ENCODE results near the gene CLDN24.

Gene CLDN24

DNA sequence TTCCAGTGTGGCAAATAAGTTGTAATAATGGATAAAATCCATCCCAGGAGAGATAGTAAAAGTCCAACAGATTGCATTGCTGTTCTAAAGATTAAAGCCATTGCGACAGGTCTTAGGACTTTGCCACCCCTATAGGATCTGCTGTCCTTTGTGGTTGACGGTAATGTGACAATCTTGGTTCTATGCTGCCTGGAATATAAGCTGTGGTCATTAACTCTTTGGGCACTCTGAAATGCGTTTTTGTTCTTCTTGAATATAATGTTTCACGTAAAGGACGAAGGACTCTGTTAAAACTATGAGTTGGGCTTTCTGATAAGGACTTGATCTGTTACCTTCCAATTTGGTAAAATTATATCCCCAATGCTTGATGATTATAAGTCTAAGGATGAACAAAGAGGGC, at the start of gene CLDN24:
Gene CLDN24 (minus strand): TSS at position 101 of the 400 bp plus-strand sequence. CDS start 0 bp downstream, at position 101.
- H3K4me1 ChIP-seq (ENCODE audit: control insufficient read depth, insufficient read depth, low read length, unreplicated experiment), result no peaks in the 10 kb centered on the region
- H2AFZ ChIP-seq (ENCODE audit: low read length, unreplicated experiment), result no peak within 1 kb of the TSS
- no peak within 1 kb of the TSS for H3K4me3 ChIP-seq (ENCODE audit: low read depth, low read length)
- no peaks in the 10 kb centered on the region for H3K36me3 ChIP-seq (ENCODE audit: insufficient read depth, low read length)
- H3K27ac ChIP-seq (ENCODE audit: low read depth, low read length), result no peak within 1 kb of the TSS
- no peaks in the 10 kb centered on the region for H3K79me2 ChIP-seq (ENCODE audit: control insufficient read depth, insufficient read depth, low read length, unreplicated experiment)
- no peaks in the 10 kb centered on the region for H3K27me3 ChIP-seq (ENCODE audit: insufficient read depth, low read length)

DNA sequence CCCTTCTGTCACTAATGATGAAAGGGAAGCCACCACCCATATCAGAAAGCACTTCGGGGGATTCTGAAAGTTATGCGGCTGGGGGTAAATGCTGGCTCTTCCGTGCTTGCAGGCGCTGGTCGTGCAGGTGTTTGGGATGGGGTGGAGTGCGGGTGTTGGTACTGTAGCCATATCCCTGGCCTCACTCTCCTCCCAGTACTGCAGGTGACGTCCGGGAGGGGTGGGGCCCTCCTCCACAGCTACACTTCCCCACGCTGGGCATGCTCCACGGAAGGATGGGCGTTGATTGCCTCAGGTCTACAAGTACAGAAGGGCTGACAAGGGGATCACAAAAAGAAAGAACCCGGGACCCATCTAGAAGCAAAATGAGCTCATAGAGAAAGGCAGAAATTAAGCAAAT, 48.6 kb upstream of the CLDN24 start:
- H3K36me3 ChIP-seq (ENCODE audit: insufficient read depth, low read length), result no peaks in the 10 kb centered on the region
- H3K4me1 ChIP-seq (ENCODE audit: control insufficient read depth, insufficient read depth, low read length, unreplicated experiment), result no peaks in the 10 kb centered on the region
- no peak overlapping the region for H3K27ac ChIP-seq (ENCODE audit: low read depth, low read length)
- H3K79me2 ChIP-seq (ENCODE audit: control insufficient read depth, insufficient read depth, low read length, unreplicated experiment), result no peaks in the 10 kb centered on the region
- H2AFZ ChIP-seq (ENCODE audit: low read length, unreplicated experiment), result no peak overlapping the region
- H3K4me3 ChIP-seq (ENCODE audit: low read depth, low read length), result no peak overlapping the region
- no peaks in the 10 kb centered on the region for H3K27me3 ChIP-seq (ENCODE audit: insufficient read depth, low read length)

DNA sequence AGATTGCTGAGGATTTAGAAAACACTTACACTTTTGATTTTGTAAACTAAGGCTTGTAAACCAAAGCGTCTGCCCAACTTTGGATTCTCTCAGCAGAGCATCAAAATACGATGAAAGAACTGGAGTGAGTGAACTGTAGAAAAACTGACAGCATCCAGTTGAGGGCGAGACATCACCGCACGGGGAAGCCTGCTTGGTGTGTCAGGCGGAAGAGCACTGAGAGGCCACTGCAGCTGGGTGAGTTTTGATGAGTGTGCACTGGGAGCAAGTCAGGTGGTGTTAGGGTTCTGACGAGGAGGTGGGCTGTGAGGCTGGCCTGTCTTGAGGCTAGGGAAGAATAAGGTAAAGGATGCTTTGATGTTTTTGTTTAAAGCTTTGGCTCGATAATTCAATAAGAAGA, 46.8 kb upstream of the CLDN24 start:
- Histone ChIP-seq H3K36me3 (ENCODE audit: insufficient read depth, low read length) (no peaks in the 10 kb centered on the region), H3K4me1 (ENCODE audit: control insufficient read depth, insufficient read depth, low read length, unreplicated experiment) (no peaks in the 10 kb centered on the region), H2AFZ (ENCODE audit: low read length, unreplicated experiment) (no peak overlapping the region), H3K79me2 (ENCODE audit: control insufficient read depth, insufficient read depth, low read length, unreplicated experiment) (no peaks in the 10 kb centered on the region), H3K4me3 (ENCODE audit: low read depth, low read length) (no peak overlapping the region), H3K27me3 (ENCODE audit: insufficient read depth, low read length) (no peaks in the 10 kb centered on the region), H3K27ac (ENCODE audit: low read depth, low read length) (no peak overlapping the region)

DNA sequence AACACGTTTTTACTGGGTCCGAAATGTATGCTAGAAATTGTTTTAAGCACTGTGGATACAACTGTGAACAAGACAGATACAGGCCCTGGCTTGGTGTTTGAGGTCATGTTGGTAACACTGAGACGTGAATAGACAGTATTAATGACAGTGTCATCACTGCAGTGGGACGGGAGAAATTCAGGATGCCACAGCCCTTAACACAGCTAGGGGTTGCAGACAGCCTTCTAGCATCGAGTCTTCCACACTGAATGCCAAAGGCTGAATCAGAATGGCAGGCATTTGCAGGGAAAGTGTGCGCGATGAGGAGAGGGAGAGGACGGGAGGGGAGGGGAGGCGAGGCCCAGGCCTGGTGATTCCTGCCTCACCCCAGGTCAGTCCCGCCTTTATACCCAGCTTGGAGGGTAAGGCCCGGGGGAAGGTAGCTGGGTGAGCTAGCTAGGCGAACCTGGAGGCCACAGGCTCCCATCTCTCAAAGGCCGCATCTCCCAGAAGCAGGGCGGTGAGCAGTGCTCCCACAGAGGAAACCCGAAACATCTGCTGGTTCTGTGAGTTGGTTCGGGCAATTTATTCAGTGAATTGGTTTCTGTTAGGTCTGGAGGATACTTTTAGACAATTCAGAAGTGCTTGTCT, 44.1 kb upstream of the CLDN24 start:
- Histone ChIP-seq H3K79me2 (ENCODE audit: control insufficient read depth, insufficient read depth, low read length, unreplicated experiment) (no peaks in the 10 kb centered on the region), H3K36me3 (ENCODE audit: insufficient read depth, low read length) (no peaks in the 10 kb centered on the region), H3K27ac (ENCODE audit: low read depth, low read length) (no peak overlapping the region), H3K4me1 (ENCODE audit: control insufficient read depth, insufficient read depth, low read length, unreplicated experiment) (peaks cover 3% of the 10 kb centered on the region), H3K27me3 (ENCODE audit: insufficient read depth, low read length) (no peaks in the 10 kb centered on the region), H3K4me3 (ENCODE audit: low read depth, low read length) (no peak overlapping the region), H2AFZ (ENCODE audit: low read length, unreplicated experiment) (no peak overlapping the region)

DNA sequence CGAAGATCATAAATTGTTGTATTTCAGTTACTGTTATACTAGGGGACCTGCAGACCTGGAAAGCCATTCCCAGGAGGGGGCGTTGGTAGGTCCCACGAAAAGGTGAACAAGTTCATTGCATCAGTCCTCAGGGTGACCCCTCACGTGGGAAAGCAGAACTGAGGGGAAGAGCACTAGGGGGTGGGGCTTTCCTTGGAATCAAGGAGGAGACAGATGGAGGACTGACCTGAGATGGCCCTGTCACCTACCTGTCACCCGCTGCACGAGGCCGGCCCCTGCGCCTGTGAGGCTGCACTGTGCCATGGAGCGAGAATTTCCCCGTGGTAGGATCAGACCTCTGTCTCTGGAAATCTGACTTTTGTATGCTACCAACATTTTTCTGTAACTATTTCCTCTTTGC, 41.8 kb upstream of the CLDN24 start:
- no peaks in the 10 kb centered on the region for H3K27me3 ChIP-seq (ENCODE audit: insufficient read depth, low read length)
- no peak overlapping the region for H3K27ac ChIP-seq (ENCODE audit: low read depth, low read length)
- peaks cover 15% of the 10 kb centered on the region for H3K4me1 ChIP-seq (ENCODE audit: control insufficient read depth, insufficient read depth, low read length, unreplicated experiment)
- H3K4me3 ChIP-seq (ENCODE audit: low read depth, low read length), result no peak overlapping the region
- no peaks in the 10 kb centered on the region for H3K36me3 ChIP-seq (ENCODE audit: insufficient read depth, low read length)
- no peak overlapping the region for H2AFZ ChIP-seq (ENCODE audit: low read length, unreplicated experiment)
- H3K79me2 ChIP-seq (ENCODE audit: control insufficient read depth, insufficient read depth, low read length, unreplicated experiment), result no peaks in the 10 kb centered on the region

DNA sequence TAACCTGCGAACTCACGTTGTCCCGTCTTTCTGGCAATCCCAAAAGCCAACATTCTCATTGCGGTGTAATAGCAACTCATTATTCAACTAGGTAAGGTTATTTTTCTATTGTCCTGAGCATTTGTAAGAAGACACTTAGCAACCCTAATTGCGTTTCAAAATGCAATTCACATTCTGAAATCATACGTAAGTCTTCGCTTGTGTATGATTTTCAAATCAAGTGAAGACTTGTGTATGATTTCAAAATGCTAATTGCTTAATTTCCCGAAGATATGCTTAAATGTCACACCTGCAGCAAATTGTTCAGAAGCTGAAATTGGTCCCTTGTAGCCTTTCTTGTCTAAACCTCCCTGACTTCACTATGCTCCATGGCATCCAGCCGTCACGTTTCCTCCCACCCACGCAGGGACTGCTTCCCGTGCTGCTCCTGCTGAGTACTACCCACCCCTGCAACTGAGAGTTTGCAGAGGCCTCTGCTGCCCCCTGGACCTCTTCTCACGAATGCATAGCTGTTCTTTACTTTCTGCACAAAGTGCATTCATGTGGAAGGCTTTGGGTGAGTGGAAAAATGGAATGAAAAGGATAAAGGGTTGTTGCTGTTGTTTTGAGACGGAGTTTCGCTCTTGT, 40.8 kb upstream of the CLDN24 start:
- peaks cover 15% of the 10 kb centered on the region for H3K4me1 ChIP-seq (ENCODE audit: control insufficient read depth, insufficient read depth, low read length, unreplicated experiment)
- H3K36me3 ChIP-seq (ENCODE audit: insufficient read depth, low read length), result no peaks in the 10 kb centered on the region
- H3K79me2 ChIP-seq (ENCODE audit: control insufficient read depth, insufficient read depth, low read length, unreplicated experiment), result no peaks in the 10 kb centered on the region
- no peak overlapping the region for H3K4me3 ChIP-seq (ENCODE audit: low read depth, low read length)
- H3K27me3 ChIP-seq (ENCODE audit: insufficient read depth, low read length), result no peaks in the 10 kb centered on the region
- H2AFZ ChIP-seq (ENCODE audit: low read length, unreplicated experiment), result no peak overlapping the region
- no peak overlapping the region for H3K27ac ChIP-seq (ENCODE audit: low read depth, low read length)

DNA sequence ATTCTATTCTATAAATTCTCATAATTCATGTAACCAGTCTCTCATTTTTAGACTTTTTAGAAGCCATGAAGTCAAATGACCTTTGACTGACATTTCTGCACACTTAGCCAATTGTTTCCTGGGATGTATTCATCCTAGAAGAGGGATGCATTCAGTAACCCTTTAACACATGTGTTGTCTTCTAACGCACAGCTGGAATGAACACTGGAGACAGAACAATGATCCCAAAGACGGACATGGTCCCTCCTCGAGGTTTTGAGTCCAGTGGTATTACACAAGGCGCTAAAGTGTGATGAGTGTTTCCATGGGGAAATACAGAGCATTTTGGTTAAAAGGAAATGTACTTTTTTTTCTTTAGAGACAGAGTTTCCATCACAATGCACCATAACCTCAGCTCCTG, 39.8 kb upstream of the CLDN24 start:
- no peak overlapping the region for H3K4me3 ChIP-seq (ENCODE audit: low read depth, low read length)
- H3K27me3 ChIP-seq (ENCODE audit: insufficient read depth, low read length), result no peaks in the 10 kb centered on the region

DNA sequence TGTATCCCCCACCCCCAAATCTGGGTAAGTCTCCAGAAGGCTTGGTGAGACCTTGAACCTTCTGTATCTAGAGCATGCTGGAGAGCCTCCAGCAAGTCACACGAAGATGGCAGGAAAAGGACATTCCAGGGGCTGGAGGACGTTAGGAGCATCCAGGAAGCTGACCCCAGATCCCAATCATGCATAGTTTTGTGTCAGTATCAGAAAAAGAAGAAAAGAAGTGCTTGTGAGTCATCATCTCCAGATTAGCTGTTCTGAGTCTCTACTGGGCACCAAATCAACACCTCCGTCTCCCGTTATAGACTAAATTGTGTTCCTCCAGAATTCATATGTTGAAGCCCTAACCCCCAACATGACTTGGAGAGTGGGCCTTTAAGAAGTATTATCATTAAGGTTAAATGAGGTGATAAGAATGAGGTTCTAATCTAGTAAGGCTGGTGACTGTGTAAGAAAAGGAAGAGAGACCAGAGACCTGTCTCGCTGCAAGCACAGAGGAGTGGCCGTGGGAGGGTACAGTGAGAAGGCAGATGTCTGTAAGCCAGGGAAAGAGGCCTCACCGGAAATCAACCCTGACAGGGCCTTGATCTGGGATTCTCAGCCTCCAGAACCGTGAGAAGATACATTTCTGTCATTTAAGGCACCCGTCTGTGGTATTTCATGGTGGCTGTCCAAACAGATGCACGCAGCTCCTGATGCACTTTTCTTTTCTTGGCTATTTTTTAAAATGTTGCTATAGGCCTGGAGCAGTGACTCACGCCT, 38.1 kb upstream of the CLDN24 start:
- Histone ChIP-seq H2AFZ (ENCODE audit: low read length, unreplicated experiment) (no peak overlapping the region), H3K27ac (ENCODE audit: low read depth, low read length) (peak overlapping the region; percentile 63), H3K79me2 (ENCODE audit: control insufficient read depth, insufficient read depth, low read length, unreplicated experiment) (no peaks in the 10 kb centered on the region), H3K36me3 (ENCODE audit: insufficient read depth, low read length) (no peaks in the 10 kb centered on the region), H3K4me1 (ENCODE audit: control insufficient read depth, insufficient read depth, low read length, unreplicated experiment) (peaks cover 25% of the 10 kb centered on the region), H3K4me3 (ENCODE audit: low read depth, low read length) (no peak overlapping the region), H3K27me3 (ENCODE audit: insufficient read depth, low read length) (no peaks in the 10 kb centered on the region)

More for the DNA sequence above, 39.8 kb upstream of the CLDN24 start:
- no peaks in the 10 kb centered on the region for H3K79me2 ChIP-seq (ENCODE audit: control insufficient read depth, insufficient read depth, low read length, unreplicated experiment)
- H2AFZ ChIP-seq (ENCODE audit: low read length, unreplicated experiment), result no peak overlapping the region
- no peak overlapping the region for H3K27ac ChIP-seq (ENCODE audit: low read depth, low read length)
- peaks cover 15% of the 10 kb centered on the region for H3K4me1 ChIP-seq (ENCODE audit: control insufficient read depth, insufficient read depth, low read length, unreplicated experiment)
- no peaks in the 10 kb centered on the region for H3K36me3 ChIP-seq (ENCODE audit: insufficient read depth, low read length)

DNA sequence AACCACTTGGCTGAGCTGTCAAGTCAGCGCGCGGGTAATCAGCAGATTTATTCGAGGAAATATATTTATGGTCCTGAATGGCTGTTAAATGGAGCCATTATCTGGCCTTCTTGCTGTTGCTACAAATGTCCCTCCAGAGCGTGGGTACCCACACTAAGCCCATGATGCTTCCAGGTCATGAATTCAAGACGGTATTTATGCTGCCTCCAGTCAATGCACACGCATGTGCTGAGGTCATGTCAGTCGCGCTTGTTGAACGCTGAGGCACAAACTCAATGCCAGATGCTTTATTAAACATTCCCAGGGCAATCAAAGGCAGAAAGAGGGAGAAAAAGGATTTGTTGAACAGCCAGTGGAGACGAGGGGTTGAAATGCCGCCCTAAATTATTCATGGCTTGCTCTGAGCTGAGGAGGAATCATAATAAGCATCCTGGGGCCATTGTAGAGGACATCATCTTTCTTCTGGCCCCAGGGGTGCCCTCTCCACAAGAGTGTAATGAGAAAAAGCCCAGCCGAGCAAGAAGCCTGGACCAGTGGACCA, 36.1 kb upstream of the CLDN24 start:
- no peak overlapping the region for H3K4me3 ChIP-seq (ENCODE audit: low read depth, low read length)
- no peaks in the 10 kb centered on the region for H3K79me2 ChIP-seq (ENCODE audit: control insufficient read depth, insufficient read depth, low read length, unreplicated experiment)
- H2AFZ ChIP-seq (ENCODE audit: low read length, unreplicated experiment), result no peak overlapping the region
- H3K4me1 ChIP-seq (ENCODE audit: control insufficient read depth, insufficient read depth, low read length, unreplicated experiment), result peaks cover 30% of the 10 kb centered on the region
- no peak overlapping the region for H3K27ac ChIP-seq (ENCODE audit: low read depth, low read length)
- no peaks in the 10 kb centered on the region for H3K27me3 ChIP-seq (ENCODE audit: insufficient read depth, low read length)
- no peaks in the 10 kb centered on the region for H3K36me3 ChIP-seq (ENCODE audit: insufficient read depth, low read length)

DNA sequence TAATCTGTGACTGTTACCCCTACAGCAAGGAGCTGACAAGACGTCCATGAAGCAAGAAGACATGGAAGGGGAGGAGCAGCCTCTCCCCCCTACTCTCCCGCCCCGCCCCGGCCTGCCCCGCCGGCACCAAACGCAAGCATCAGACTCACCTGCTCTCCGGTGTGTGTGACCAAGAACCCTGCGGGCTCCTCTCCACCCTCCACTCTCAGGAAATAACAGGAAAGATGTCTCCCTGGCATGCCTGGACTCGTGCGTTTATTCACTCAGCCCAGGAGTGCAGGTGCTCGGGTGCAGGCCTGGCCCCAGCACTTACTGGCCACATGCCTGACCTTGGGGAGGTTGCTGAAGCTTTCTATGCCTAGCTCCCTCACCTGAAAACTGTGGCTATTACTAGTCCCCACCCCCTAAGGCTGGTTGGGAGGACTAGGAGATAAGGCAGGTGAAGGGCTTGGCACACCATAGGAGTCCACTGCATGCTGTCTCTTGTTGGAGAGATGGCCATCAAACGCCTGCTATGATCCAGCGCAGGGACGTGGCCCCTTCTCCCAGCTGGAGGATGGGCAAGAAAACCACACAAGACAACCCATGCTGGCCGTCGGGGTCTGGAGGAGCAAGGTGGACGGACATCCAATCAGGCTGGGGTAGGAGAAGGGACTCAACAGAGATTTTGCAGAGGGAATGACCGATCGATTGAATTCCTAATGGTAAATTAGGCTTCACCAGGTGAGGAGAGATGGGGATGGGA, 34.9 kb upstream of the CLDN24 start:
- H3K27me3 ChIP-seq (ENCODE audit: insufficient read depth, low read length), result no peaks in the 10 kb centered on the region
- no peak overlapping the region for H2AFZ ChIP-seq (ENCODE audit: low read length, unreplicated experiment)
- H3K27ac ChIP-seq (ENCODE audit: low read depth, low read length), result no peak overlapping the region
- H3K79me2 ChIP-seq (ENCODE audit: control insufficient read depth, insufficient read depth, low read length, unreplicated experiment), result no peaks in the 10 kb centered on the region
- H3K36me3 ChIP-seq (ENCODE audit: insufficient read depth, low read length), result no peaks in the 10 kb centered on the region
- H3K4me1 ChIP-seq (ENCODE audit: control insufficient read depth, insufficient read depth, low read length, unreplicated experiment), result peaks cover 27% of the 10 kb centered on the region
- no peak overlapping the region for H3K4me3 ChIP-seq (ENCODE audit: low read depth, low read length)
